Rectal smooth muscle tissue (tissue), 1 donor: Measurements from ENCODE around the gene FGF14.

ENCODE experiments used
- H3K27ac ChIP-seq: one replicate; pipeline ENCODE4 v1.7.0; 2013; ENCODE audit warnings: low read depth, low read length, inconsistent platforms
- H3K27me3 ChIP-seq: one replicate; pipeline ENCODE4 v1.7.0; 2013; ENCODE audit warnings: low read length; ENCODE audit not compliant: control insufficient read depth, insufficient read depth
- H3K36me3 ChIP-seq: one replicate; pipeline ENCODE4 v1.7.0; 2013; ENCODE audit warnings: low read length; ENCODE audit not compliant: control insufficient read depth, insufficient read depth
- H3K4me1 ChIP-seq: one replicate; pipeline ENCODE4 v1.7.0; 2013; ENCODE audit warnings: low read length; ENCODE audit not compliant: control insufficient read depth, insufficient read depth
- H3K4me3 ChIP-seq: one replicate; pipeline ENCODE4 v1.7.0; 2013; ENCODE audit warnings: low read length
- H3K9ac ChIP-seq: one replicate; pipeline ENCODE4 v1.7.0; 2013; ENCODE audit warnings: low read length

FGF14 gene

GRCh38 chr13:102354011-102354410 is 47.8 kb downstream of the FGF14 start:
- Histone ChIP-seq H3K9ac (no peak overlapping the region), H3K4me1 (no peaks in the 10 kb centered on the region), H3K27ac (no peak overlapping the region), H3K4me3 (no peak overlapping the region), H3K27me3 (no peaks in the 10 kb centered on the region), H3K36me3 (no peaks in the 10 kb centered on the region)

GRCh38 chr13:102351521-102351920 is 50.3 kb downstream of the FGF14 start:
- Histone ChIP-seq H3K36me3 (no peaks in the 10 kb centered on the region), H3K27ac (no peak overlapping the region), H3K4me3 (no peak overlapping the region), H3K4me1 (no peaks in the 10 kb centered on the region), H3K27me3 (no peaks in the 10 kb centered on the region), H3K9ac (no peak overlapping the region)

- Histone ChIP-seq H3K4me1 (no peaks in the 10 kb centered on the region), H3K4me3 (no peak overlapping the region), H3K27me3 (no peaks in the 10 kb centered on the region), H3K27ac (no peak overlapping the region), H3K9ac (no peak overlapping the region), H3K36me3 (no peaks in the 10 kb centered on the region)
Observed at GRCh38 chr13:102347490-102347889, 54.4 kb downstream of the FGF14 start.

GRCh38 chr13:102346769-102347168 is 55.1 kb downstream of the FGF14 start:
- Histone ChIP-seq H3K27ac (no peak overlapping the region), H3K36me3 (no peaks in the 10 kb centered on the region), H3K4me1 (no peaks in the 10 kb centered on the region)

GRCh38 chr13:102344410-102344809 is 57.4 kb downstream of the FGF14 start:
- Histone ChIP-seq H3K27me3 (no peaks in the 10 kb centered on the region), H3K27ac (no peak overlapping the region), H3K9ac (no peak overlapping the region), H3K4me3 (no peak overlapping the region), H3K36me3 (no peaks in the 10 kb centered on the region), H3K4me1 (no peaks in the 10 kb centered on the region)

More at GRCh38 chr13:102346769-102347168, 55.1 kb downstream of the FGF14 start:
- Histone ChIP-seq H3K9ac (no peak overlapping the region), H3K4me3 (no peak overlapping the region), H3K27me3 (no peaks in the 10 kb centered on the region)

- Histone ChIP-seq H3K4me1 (no peaks in the 10 kb centered on the region), H3K9ac (no peak overlapping the region), H3K27me3 (no peaks in the 10 kb centered on the region), H3K4me3 (no peak overlapping the region), H3K36me3 (no peaks in the 10 kb centered on the region), H3K27ac (no peak overlapping the region)
Observed at GRCh38 chr13:102333320-102334198, 68.3 kb downstream of the FGF14 start.

- Histone ChIP-seq H3K4me3 (no peak overlapping the region), H3K4me1 (no peaks in the 10 kb centered on the region), H3K36me3 (no peaks in the 10 kb centered on the region), H3K27me3 (no peaks in the 10 kb centered on the region), H3K27ac (no peak overlapping the region), H3K9ac (no peak overlapping the region)
Observed at GRCh38 chr13:102328909-102329308, 72.9 kb downstream of the FGF14 start.

- Histone ChIP-seq H3K27ac (no peak overlapping the region), H3K27me3 (no peaks in the 10 kb centered on the region), H3K4me1 (no peaks in the 10 kb centered on the region), H3K9ac (no peak overlapping the region), H3K4me3 (no peak overlapping the region), H3K36me3 (no peaks in the 10 kb centered on the region)
Observed at GRCh38 chr13:102327119-102327617, 74.7 kb downstream of the FGF14 start.

- Histone ChIP-seq H3K4me1 (no peaks in the 10 kb centered on the region), H3K27ac (no peak overlapping the region), H3K9ac (no peak overlapping the region), H3K36me3 (no peaks in the 10 kb centered on the region), H3K4me3 (no peak overlapping the region), H3K27me3 (no peaks in the 10 kb centered on the region)
Observed at GRCh38 chr13:102326381-102327118, 75.3 kb downstream of the FGF14 start.

GRCh38 chr13:102325321-102325720 is 76.5 kb downstream of the FGF14 start:
- Histone ChIP-seq H3K9ac (no peak overlapping the region), H3K4me3 (no peak overlapping the region), H3K36me3 (no peaks in the 10 kb centered on the region), H3K27me3 (no peaks in the 10 kb centered on the region), H3K27ac (no peak overlapping the region), H3K4me1 (no peaks in the 10 kb centered on the region)

GRCh38 chr13:102323505-102323904 is 78.3 kb downstream of the FGF14 start:
- no peaks in the 10 kb centered on the region for H3K27me3 ChIP-seq
- no peak overlapping the region for H3K9ac ChIP-seq
- no peaks in the 10 kb centered on the region for H3K4me1 ChIP-seq
- H3K4me3 ChIP-seq: no peak overlapping the region
- no peak overlapping the region for H3K27ac ChIP-seq
- no peaks in the 10 kb centered on the region for H3K36me3 ChIP-seq

GRCh38 chr13:102323012-102323411 is 78.8 kb downstream of the FGF14 start:
- no peak overlapping the region for H3K27ac ChIP-seq
- H3K4me1 ChIP-seq: no peaks in the 10 kb centered on the region
- no peaks in the 10 kb centered on the region for H3K27me3 ChIP-seq
- H3K36me3 ChIP-seq: no peaks in the 10 kb centered on the region
- H3K4me3 ChIP-seq: no peak overlapping the region
- no peak overlapping the region for H3K9ac ChIP-seq
